HCT116 (cell line): ENCODE results near the gene MYLK3. TPM values are rescaled to one million over a fixed set of nuclear protein-coding genes. Genes with fewer than 3 reads are reported as not detected.
"Not testable (repeated sequence)": the region's sequence is repeated elsewhere in the genome, so short reads cannot be mapped to it uniquely, and the experiment has no call there.

ENCODE experiments used
- ATAC-seq: fragments of 200-7000 bp; cut with Tn5 transposase; 2 replicates; pipeline ENCODE4 v1.9.1; 2020; ENCODE audit warnings: mild to moderate bottlenecking, moderate library complexity
- BruUV-seq: library from RNA; stranded (reverse); fragments of 400-500 nt; replicated peaks from 2 replicates; lab custom pipeline; 2021; lab: Mats Ljungman, UMichigan
- CTCF ChIA-PET: fragments of 300-600 bp; sonication (Branson Sonifier 250); formaldehyde crosslinking; loops from one replicate; lab custom pipeline; 2021; ENCODE audit warnings: antibody characterized with exemption; lab: Charles Lee
- POLR2A ChIA-PET: fragments of 300-600, 350-600 bp; sonication (Branson Sonifier 250); formaldehyde crosslinking; loops from one replicate; lab custom pipeline; 2021; ENCODE audit warnings: antibody characterized with exemption; lab: Charles Lee
- RAD21 ChIA-PET, 2 experiments: fragments of 300-600 bp; sonication (Branson Sonifier 250); formaldehyde crosslinking; loops; one replicate each; lab custom pipeline; 2023; ENCODE audit warnings: low total read pairs in 2 of 2; ENCODE audit not compliant: uncharacterized antibody in 2 of 2, unreplicated experiment in 2 of 2, low non-redundant PET in 1 of 2; lab: Charles Lee
- DNase-seq: peaks from one replicate; pipeline ENCODE4 v3.0.0-alpha.2; 2010; ENCODE audit warnings: low read depth, low spot score
- H2AFZ ChIP-seq: fragments of 200-600 bp; shearing (Covaris generic), sonication (generic); 2 replicates; pipeline ENCODE4 v1.6.1; 2017; ENCODE audit warnings: low read depth, mixed run types, mixed read lengths, antibody characterized with exemption, low read length; ENCODE audit not compliant: poor library complexity, severe bottlenecking
- H3K27ac ChIP-seq: 2 replicates; pipeline ENCODE4 v1.5.1; 2012; ENCODE audit warnings: low read depth, low read length
- H3K27me3 ChIP-seq: fragments of 200-600 bp; sonication (generic); 2 replicates; pipeline ENCODE4 v1.6.1; 2016; ENCODE audit warnings: mixed run types, low read length, mixed read lengths; ENCODE audit not compliant: insufficient read depth
- H3K36me3 ChIP-seq, 2 experiments: fragments of 200-500 bp in 1 of 2; fragments of 200-600 bp in 1 of 2; sonication (Bioruptor generic) in 1 of 2; sonication (generic) in 1 of 2; 2 replicates each; pipeline versions ENCODE4 v1.5.1 to v1.6.1; 2014 to 2016; ENCODE audit warnings: low read length in 2 of 2, inconsistent platforms in 1 of 2, mixed read lengths in 1 of 2, mixed run types in 1 of 2; ENCODE audit not compliant: insufficient read depth in 2 of 2, control insufficient read depth in 1 of 2
- H3K4me1 ChIP-seq, 2 experiments: fragments of 200-600 bp in 1 of 2; sonication (generic) in 1 of 2; 2 replicates each; pipeline versions ENCODE4 v1.5.1 to v1.6.1; 2012 to 2017; ENCODE audit warnings: low read length in 2 of 2, inconsistent platforms in 1 of 2, mild to moderate bottlenecking in 1 of 2, mixed read lengths in 1 of 2, mixed run types in 1 of 2, moderate library complexity in 1 of 2; ENCODE audit not compliant: insufficient read depth in 2 of 2, control insufficient read depth in 1 of 2
- H3K4me2 ChIP-seq: fragments of 200-600 bp; sonication (generic); 2 replicates; pipeline ENCODE4 v1.6.1; 2017; ENCODE audit warnings: mixed run types, low read length, mixed read lengths
- H3K4me3 ChIP-seq, 2 experiments: fragments of 200-600 bp in 1 of 2; sonication (generic) in 1 of 2; replicated peaks in 1 of 2; 2 replicates each; pipeline ENCODE4 v1.5.1; 2011 to 2016; ENCODE audit warnings: low read length in 2 of 2, control low read depth in 1 of 2, low read depth in 1 of 2, mild to moderate bottlenecking in 1 of 2, mixed read lengths in 1 of 2, mixed run types in 1 of 2
- H3K79me2 ChIP-seq: fragments of 200-600 bp; sonication (generic); 2 replicates; pipeline ENCODE4 v1.6.1; 2017; ENCODE audit warnings: mild to moderate bottlenecking, mixed run types, low read length, moderate library complexity, mixed read lengths; ENCODE audit not compliant: insufficient read depth
- H3K9ac ChIP-seq: fragments of 200-600 bp; sonication (generic); 2 replicates; pipeline ENCODE4 v1.6.1; 2016; ENCODE audit warnings: low read length, mixed read lengths
- H3K9me2 ChIP-seq: fragments of 200-600 bp; sonication (generic), shearing (Covaris generic); 2 replicates; pipeline ENCODE4 v1.6.1; 2017; ENCODE audit warnings: mixed run types, mild to moderate bottlenecking, moderate library complexity; ENCODE audit not compliant: insufficient read depth
- H3K9me3 ChIP-seq, 2 experiments: fragments of 200-500 bp in 1 of 2; fragments of 200-600 bp in 1 of 2; sonication (Bioruptor generic) in 1 of 2; sonication (generic) in 1 of 2; 2 replicates each; pipeline ENCODE4 v1.6.1; 2014 to 2017; ENCODE audit warnings: low read length in 2 of 2, mixed read lengths in 2 of 2, inconsistent platforms in 1 of 2, low read depth in 1 of 2, mild to moderate bottlenecking in 1 of 2, mixed run types in 1 of 2, moderate library complexity in 1 of 2; ENCODE audit not compliant: control insufficient read depth in 1 of 2, insufficient read depth in 1 of 2
- H4K20me1 ChIP-seq: fragments of 200-600 bp; sonication (generic), shearing (Covaris generic); 2 replicates; pipeline ENCODE4 v1.6.1; 2017; ENCODE audit warnings: mixed run types, mild to moderate bottlenecking, moderate library complexity; ENCODE audit not compliant: insufficient read depth
- ELF1 ChIP-seq: IDR thresholded peaks from 2 replicates; pipeline ENCODE4 v1.6.1; 2012; ENCODE audit warnings: low read depth, borderline replicate concordance
- JUND ChIP-seq: IDR thresholded peaks from 2 replicates; pipeline ENCODE4 v1.6.1; 2012
- RAD21 ChIP-seq: IDR thresholded peaks from 2 replicates; pipeline ENCODE4 v1.6.1; 2012; ENCODE audit warnings: low read depth, mild to moderate bottlenecking
- ZNF274 ChIP-seq: fragments of 200-500 bp; sonication (Bioruptor generic); IDR thresholded peaks from 2 replicates; pipeline ENCODE4 v1.6.1; 2014; ENCODE audit warnings: mild to moderate bottlenecking, low read depth, low read length, inconsistent platforms
- intact Hi-C: fragments of 100-400 bp; cut with micrococcal nuclease; formaldehyde crosslinking; loops from 2 replicates; pipeline ENCODE4 v1.10.0; 2022
- total RNA-seq: library from RNA; stranded (reverse); gene quantifications from one replicate; pipeline ENCODE4 v1.2.1, GENCODE V29; 2021; ENCODE audit not compliant: unreplicated experiment
- TF ChIP-seq, protein P1 (sequence below), 3 experiments: fragments of 200-600 bp in 1 of 3; sonication (generic) in 1 of 3; IDR thresholded peaks in 2 of 3; conservative IDR thresholded peaks in 1 of 3; 2 replicates each; pipeline ENCODE4 v1.5.1; 2012 to 2017; ENCODE audit warnings: low read depth in 2 of 3, low read length in 2 of 3, antibody characterized with exemption in 1 of 3, borderline replicate concordance in 1 of 3, control low read depth in 1 of 3, mild to moderate bottlenecking in 1 of 3, mixed read lengths in 1 of 3, mixed run types in 1 of 3, moderate library complexity in 1 of 3; ENCODE audit not compliant: insufficient read depth in 1 of 3

The MYLK3 gene
- total RNA-seq, 1 experiment from 2014 or later: 0.22 TPM

- intact Hi-C loops, POLR2A ChIA-PET: not testable (repeated sequence)
Observed at GRCh38 chr16:46677943-46678342, 70.2 kb downstream of the MYLK3 start.

GRCh38 chr16:46673320-46674013, 74.7 kb downstream of the MYLK3 start:
- CTCF ChIA-PET: interaction anchor here (0.6 to 4.3 kb wide), 24 partner anchors 9 to 1491 kb away, joined by 3 to 51 read pairs (median 4); partner anchors contain the start of gene ORC6
- H2AFZ ChIP-seq: no peak overlapping the region
- DNase-seq: peak; percentile 51
- ATAC-seq: peak; percentile 100
- H3K36me3 ChIP-seq: peaks cover 32 to 56% of the 10 kb centered on the region in 2 experiments
- H3K9me3 ChIP-seq: no peaks in the 10 kb centered on the region
- peaks cover 4% of the 10 kb centered on the region for H3K79me2 ChIP-seq
- no peaks in the 10 kb centered on the region for H4K20me1 ChIP-seq
- POLR2A ChIA-PET: no interaction called here
- no TSS peak for BruUV-seq
- H3K9ac ChIP-seq: no peak overlapping the region
- no peaks in the 10 kb centered on the region for H3K4me1 ChIP-seq
- H3K27ac ChIP-seq: no peak overlapping the region
- no peaks in the 10 kb centered on the region for H3K9me2 ChIP-seq
- H3K4me2 ChIP-seq: no peak overlapping the region
- intact Hi-C loops: loop anchor here (2.0 to 5.0 kb wide), 4 partner anchors 123 to 1494 kb away; no protein-coding TSS in a partner anchor
- H3K27me3 ChIP-seq: no peaks in the 10 kb centered on the region
- no peak overlapping the region for H3K4me3 ChIP-seq
- RAD21 ChIA-PET: no interaction called here
- TF ChIP-seq ZNF274 (no peak), RAD21 (peak; percentile 76), JUND (no peak), ELF1 (no peak)
- TF ChIP-seq, protein P1, sequence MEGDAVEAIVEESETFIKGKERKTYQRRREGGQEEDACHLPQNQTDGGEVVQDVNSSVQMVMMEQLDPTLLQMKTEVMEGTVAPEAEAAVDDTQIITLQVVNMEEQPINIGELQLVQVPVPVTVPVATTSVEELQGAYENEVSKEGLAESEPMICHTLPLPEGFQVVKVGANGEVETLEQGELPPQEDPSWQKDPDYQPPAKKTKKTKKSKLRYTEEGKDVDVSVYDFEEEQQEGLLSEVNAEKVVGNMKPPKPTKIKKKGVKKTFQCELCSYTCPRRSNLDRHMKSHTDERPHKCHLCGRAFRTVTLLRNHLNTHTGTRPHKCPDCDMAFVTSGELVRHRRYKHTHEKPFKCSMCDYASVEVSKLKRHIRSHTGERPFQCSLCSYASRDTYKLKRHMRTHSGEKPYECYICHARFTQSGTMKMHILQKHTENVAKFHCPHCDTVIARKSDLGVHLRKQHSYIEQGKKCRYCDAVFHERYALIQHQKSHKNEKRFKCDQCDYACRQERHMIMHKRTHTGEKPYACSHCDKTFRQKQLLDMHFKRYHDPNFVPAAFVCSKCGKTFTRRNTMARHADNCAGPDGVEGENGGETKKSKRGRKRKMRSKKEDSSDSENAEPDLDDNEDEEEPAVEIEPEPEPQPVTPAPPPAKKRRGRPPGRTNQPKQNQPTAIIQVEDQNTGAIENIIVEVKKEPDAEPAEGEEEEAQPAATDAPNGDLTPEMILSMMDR (IDR thresholded peaks at IDR 0.05 in 2 of 3, conservative IDR thresholded peaks at IDR 0.05 in 1 of 3; ENCODE audit: borderline replicate concordance in 1 of 3, insufficient read depth in 1 of 3, low read depth in 2 of 3, low read length in 2 of 3): peak; percentile 46 to 99 (median 98); a peak in 5 of 6 replicates

More at GRCh38 chr16:46677943-46678342, 70.2 kb downstream of the MYLK3 start:
- H3K9me3 ChIP-seq, H3K27ac ChIP-seq, H2AFZ ChIP-seq, H3K4me1 ChIP-seq, H3K4me3 ChIP-seq, H3K9me2 ChIP-seq, CTCF ChIA-PET, DNase-seq, H3K4me2 ChIP-seq, H3K9ac ChIP-seq, H3K27me3 ChIP-seq, H4K20me1 ChIP-seq, ATAC-seq, BruUV-seq: not testable (repeated sequence)
- peaks cover 17% of the 10 kb centered on the region for H3K79me2 ChIP-seq
- H3K36me3 ChIP-seq: peaks cover 26 to 46% of the 10 kb centered on the region in 2 experiments
- RAD21 ChIA-PET: interaction anchor here in 1 of 2 experiments (1.3 kb wide), 1 partner anchor 48 kb away, joined by 4 read pairs; no protein-coding TSS in a partner anchor
